GM18502 (cell line): ENCODE data around the gene HOXA1.

Experiments used
- ATAC-seq: cut with Tn5 transposase; IDR thresholded peaks from one replicate; pipeline ENCODE4 v1.9.1; 2021; ENCODE audit warnings: mild to moderate bottlenecking; ENCODE audit not compliant: unreplicated experiment, poor library complexity

HOXA1 gene

DNA sequence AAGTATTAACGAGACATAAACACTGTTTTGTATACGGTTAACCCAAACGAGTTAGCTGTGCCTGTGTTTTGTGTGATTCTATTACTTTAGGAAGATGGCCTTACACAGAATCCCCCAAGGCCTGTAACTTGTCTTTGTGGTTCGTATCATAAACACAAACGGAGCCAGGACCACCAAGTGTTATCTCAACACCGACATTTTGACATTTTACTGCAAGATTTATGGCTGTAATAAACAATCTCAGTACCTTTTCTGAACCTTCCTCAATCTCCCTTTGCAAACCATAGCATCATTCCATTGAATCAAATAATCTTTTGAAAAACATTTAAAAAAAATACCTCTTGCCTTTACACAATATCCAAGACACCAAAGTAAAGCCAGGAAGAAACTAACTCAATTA is 37.2 kb upstream of the HOXA1 start:
- ATAC-seq, result no peak

DNA sequence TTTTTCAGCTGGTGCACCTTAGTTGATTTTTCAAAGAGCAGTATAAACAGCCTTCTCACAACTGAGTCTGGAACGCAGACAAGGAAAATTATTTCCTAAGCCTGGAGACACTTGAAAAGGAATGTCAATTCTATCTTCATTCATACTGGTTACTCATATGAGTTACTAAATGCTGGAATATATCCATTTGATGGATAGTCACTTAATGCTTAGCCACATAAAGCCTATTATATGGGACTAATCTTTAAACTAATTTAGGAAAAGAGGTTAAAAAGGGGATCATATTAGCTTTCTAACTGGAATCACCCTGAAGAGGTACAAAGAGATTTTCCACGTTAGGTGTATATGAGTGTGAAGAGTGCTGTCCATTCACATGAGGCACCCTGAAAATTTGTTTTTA is 36.4 kb upstream of the HOXA1 start:
- no peak for ATAC-seq

DNA sequence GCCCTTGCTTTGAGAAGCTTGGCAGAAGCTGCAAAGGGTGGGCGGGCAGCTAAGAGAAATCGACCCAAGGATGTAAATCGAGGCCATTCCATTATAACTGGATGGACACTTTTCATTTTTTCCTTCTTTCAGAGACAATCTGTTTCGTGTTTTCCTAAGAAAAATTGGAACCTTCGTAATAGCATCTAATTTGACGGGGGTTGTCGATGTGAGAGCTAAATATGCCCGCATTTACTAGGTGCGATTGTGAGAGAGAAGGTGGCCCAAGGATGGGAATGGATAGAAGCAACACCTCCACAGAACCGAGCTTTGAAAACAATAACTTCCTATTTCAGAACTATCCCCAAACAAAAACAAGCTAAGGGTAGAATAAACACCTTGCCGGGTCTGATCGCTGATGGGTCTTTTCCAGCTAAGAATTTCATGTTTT is 35.6 kb upstream of the HOXA1 start:
- no peak for ATAC-seq

DNA sequence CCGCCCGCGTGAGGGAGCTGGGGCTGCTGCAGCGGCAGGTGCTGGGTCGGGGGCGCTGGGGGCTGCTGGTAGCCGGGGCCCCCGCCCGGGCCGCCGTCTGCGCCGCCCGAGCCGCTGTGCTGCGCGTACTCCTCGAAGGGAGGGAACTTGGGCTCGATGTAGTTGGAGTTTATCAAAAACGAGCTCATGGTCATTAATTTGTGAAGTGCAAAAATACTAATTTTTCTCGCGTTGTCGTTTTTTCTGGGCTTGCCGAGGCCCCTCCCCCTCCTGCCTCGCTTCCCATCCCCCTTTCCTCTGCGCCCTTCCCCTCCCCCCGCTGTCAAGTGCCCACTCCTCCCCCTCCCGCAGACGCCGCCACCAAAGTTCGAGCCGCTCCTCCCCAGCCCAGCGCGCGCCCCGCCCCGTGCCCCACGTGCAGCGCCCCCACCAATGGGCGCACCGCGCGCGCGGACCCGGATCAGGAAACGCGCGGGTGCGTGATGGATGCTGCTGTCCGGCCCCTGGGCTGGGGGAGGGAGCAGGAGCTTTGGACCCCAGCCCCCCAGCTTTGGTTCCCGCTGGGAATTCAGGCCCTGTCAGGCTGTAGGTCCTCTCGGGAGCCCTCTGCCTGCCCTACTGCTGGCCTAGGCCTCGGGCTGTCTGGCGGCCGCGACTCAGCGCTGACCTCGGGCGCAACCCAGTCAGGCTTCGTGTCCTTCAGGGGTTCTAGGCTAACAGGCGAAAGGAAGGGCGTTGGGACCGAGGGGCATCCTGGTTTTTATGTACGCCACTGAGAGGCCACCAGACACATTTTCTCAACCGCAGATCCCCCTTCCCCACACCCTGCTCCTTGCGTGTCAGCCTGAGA is 35.0 kb upstream of the HOXA1 start, which contains the start of gene HOXA4:
HOXA4 (minus strand) TSS at position 218 of the 850 bp plus-strand sequence; CDS start at position 194, 24 bp downstream.
- no peak for ATAC-seq

DNA sequence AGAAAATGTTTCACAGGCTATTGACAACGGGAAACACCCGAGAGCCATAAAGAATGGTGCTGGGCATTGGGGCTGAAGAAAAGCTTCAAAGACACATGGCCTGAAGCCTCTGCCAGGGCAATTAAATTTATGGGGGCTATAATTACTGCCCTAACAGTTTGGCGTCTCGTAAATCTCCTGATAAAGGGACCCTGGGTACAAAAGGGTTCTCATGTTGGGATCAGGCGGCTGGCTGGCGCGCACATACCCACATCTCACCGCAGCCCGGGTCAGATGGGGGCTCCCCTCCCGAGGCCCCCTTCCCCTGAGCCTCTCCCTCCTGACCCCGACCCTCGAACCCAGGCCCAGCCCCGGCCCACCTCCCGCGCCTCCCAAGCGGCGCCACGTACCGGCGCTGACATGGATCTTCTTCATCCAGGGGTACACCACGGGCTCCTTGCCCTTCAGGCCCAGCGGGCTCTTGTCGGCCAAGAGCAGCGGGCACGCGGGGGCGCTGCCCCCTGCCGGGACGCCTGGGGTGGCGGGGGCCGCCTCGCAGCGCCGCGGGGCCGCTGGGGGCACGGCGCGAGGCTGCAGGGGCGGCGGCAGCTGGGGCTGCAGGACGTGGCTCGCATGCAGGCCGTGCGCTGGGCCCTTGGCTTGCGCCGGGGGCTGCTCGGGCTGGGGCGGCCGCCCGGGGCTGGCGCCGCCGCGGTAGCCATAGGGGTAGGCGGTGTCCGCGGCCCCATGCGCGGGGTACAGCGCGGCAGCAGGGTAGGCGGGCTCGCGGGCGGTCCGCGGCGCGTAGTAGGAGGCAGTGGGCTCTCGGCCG is 34.1 kb upstream of the HOXA1 start:
- ATAC-seq, result no peak

DNA sequence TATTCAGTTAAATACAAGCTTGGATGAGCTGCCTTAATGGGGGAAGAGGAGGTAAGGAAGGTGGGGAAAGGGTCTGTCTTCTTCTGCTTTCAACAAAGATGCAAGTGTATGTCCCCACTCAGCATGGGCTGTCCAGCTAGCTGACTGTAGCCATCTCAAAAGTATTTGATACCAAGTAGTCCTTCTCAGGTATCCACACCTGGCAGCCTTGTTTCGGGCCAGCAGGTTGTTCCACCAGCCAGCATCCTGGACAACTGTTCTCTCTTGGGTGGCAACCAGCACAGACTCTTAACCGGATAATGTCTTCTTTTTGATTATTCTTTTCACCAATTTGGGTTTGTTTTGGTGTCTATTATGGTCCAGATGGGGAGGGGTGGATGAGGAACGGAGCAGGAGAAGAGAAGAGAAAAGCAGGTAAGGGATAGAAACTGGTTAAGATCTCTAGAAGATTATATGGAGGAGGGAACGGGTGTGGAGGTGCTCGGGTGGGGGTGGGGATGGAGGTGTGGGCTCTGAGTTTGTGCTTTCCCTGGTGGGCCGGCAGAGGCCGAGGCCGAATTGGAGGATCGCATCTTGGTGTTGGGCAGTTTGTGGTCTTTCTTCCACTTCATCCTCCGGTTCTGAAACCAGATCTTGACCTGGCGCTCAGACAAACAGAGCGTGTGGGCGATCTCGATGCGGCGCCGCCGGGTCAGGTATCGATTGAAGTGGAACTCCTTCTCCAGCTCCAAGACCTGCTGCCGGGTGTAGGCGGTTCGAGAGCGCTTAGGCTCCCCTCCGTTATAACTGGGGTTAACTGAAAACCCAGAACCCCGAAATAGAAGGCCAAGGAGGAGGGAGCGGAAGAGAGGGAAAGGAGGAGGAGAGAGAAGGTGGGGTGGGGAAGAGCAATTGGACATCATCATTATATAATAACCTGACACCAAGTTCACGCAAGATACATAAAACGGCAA is 33.3 kb upstream of the HOXA1 start:
- no peak for ATAC-seq

DNA sequence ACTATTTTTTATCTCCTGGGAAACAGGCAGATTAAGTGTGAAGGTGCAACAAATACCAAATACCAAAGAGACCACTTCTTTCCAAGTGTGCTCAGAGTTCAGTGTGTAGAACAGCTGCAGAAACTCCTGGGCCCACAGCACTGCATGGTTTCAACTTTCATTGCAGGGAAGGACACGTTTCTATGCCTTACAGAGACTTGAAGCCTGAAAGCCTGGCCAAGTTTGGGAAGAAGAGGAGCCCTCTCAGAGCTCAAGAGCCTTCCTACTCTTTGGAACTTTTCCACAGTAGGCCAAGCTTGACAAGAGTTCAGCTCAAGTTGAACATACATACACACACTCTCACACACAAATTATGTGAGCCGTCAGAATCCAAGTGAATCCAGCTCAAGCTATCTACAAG is 32.2 kb upstream of the HOXA1 start:
- no peak for ATAC-seq

DNA sequence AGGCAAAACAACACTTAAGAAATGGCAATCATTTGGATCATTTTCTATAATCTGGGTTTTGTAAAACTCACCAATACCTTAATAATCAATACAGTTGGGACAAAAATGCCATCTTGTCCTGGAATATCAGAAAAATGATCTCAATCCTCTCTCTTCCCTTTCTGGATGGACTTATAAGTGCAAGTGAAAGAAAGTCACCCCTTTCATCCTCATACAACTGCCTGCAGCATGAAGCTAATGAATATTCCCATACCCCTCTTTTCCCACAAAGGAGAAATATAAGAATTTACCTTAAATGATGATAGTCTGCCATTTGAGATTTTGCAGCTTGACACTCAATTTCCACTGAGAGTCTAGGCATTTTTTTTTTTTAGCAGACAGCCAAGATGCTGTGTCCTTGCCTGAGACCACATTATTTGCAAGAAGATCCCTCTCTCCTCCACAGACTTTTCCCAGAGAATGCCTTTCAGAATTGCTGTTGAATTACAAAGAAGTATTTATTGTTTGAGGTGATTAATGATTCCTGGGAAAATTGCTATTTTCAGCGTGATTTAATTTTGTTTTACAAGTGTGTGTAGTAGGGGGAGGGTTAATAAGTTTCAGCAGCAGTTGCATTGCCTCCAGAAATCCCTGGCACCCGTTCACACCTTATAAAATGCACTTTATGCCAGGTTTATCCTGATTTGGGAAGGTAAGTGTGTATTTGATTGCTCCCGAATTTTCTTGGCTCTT is 31.0 kb upstream of the HOXA1 start:
- ATAC-seq, result no peak

DNA sequence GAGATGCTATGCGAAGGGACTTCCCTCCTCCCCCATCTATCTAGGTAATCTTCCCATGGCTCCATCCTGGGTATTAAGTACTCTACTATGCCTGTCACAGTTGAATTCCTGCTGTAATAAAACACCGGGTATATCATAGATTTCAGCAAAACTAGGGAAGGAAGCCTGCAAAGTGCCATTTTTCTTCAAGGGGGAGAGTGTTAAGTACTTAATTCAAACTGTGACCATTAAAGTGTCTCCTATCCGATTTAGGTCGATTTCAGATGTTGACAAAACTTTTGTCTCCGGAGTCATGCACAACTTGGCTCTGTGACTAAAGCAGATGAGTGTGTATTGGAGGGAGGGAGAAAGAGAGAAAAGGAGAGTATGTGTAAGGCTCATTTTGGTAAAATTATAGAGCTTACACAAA is 30.2 kb upstream of the HOXA1 start:
- no peak for ATAC-seq

DNA sequence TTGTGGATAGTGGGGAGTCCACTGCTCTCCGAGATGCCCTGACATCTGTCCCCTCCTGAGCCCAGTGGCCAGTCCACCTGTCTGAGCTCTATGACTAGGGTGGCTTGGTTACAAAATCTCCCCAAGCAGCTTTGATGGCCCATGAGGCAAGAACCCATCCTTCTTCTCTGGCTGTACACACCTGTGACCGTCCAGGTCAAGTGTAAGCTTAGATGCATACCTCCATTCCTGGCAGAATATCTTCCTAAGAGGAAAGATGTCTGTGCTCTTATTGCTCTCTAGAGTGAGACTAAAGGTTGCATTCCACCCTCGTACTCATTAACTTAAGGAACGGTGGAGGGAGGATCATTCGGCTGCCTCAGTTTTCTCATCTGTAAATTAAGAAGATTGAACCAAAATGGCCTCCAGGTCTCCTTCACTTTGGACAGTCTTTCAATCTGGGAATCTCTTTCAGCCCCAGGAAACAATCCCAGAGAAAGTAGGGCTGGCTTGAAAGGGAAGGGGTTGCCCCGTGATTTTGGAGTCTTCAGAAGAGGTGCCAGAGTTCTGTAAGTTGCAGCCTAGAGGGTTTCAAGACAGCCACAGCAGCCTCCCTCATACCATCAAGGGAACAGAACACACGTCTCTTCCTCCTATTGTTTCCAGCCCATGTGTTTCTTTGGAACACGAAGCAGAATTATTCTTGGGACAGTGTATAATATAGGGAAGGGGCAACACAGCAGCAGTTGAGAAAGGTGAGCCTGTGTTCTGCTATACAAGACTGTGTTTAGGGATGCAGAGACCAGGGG is 29.3 kb upstream of the HOXA1 start:
- no peak for ATAC-seq

DNA sequence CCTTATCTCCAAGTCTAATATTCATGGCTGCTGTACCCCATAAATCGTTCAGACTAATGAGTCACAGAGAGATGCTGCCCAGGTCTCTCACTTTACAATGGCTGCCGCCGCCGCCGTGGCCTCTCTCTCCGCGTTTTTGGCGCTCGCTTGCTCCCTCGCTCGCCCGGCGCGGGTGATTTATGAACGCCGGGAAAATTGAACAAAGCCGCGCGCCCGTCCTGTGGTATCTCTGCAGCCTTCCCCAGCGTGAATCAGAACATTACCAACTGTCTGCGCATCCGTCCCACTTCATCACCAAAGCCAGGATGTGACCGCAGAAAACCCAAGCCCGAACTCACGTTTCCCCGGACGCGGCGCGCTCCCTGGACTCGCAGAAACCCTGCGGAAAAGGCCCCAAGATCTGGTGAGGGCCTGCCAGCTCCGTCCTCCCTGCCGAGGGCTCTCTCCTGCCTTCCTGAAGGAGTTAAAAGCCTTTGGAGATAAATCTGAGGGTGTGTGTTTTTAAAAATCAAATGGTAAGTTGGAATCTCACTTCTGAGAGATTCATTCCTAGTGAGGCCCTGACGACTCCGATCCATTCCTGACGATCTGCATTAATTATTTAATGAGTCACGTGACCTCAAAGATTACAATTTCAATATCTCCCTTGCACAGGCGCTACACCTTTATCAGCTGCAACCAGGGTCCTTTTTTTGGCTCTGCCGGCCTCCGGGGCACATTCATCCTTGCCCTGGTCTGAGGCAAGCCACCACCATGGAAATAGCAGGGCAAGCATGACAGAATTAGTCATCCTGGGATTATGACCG is 28.5 kb upstream of the HOXA1 start:
- no peak for ATAC-seq

DNA sequence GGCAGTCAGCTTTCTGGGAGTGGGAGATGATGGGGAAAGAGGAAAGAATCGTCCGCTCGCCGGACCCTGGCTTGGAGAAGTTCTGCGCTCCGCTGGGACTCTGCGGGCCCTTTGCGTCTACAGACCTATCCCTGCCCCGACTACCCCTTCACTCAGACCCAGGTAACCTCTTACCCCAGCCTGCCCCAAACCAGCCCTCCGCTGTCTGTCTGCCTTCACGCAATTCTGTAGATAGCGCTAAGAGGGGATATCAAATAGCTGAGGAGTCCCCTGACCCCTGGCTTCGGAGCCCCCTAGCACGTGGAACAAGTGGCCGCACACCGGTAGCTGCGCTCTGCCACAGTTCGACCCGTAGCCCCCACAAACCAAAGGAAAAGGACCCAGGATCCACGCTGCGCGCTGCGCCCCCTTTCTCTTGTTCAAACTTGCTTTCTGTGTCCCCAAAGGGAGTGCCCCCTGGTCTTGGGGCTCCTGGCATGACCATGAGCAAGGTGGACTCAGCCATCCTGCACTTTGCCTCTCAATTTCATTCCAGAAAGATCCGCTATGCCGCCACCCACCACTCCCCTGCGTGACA is 27.8 kb upstream of the HOXA1 start:
- no peak for ATAC-seq

DNA sequence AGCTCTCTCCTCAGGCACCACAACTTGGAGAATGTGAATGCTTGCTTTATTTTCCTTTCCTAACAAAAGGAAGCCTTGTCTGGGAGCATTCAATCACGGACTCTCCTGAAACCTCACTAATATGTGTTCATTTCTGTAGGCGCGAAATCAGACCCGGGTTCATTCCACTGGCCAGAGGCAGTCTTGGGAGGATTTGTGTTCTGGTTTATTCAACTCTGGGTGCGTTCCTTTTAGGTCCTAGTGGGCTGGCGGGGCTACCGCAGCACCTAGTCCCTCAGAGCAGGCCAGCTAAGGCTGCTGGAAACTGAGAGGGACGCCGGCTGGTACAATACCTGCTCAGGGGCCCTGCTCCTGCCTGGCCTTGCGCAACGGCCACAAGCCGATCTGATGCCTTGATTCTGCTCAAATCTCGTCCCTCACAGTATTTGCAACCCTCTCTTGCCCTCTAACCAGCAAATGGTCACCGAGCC is 27.2 kb upstream of the HOXA1 start:
- ATAC-seq, result no peak

DNA sequence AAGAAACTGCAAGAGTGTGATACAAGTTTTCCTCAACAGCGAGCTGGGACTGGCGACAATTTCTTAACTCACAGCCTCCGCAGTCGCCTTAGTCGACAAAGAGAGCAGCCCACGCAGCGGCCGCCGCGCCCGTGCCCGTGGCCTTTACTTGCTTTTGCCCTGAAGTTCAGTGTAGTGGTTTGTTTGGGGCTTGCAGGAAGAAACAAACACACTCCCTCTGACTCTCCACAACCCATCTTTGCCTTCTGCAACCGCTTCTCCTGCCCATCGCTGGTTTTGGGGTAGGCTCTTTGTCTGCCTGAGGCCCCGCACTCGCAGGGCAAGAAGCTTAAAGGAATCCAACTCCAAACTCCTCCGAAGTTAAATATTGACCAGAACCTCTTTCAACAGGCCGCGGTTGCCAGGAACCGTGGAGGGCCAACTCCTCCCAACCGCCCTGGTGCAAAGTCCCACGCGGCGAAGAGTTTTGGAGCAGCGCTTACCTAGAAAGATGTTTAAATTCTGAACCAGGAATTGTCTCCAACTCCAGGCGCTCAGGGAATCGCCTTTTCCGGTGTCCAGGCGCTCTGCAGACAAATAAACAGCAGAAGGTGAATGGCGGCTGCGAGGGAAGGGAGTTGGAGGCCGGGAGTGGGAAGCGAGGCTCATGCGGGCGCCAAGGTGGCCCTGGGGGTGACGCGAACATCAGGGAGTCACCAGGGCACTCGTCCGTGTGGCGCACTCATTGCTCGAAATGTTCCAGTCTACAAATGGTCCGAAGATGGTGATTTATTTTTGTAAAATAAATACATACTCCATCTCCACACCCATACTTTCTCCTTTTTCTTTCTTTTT is 26.5 kb upstream of the HOXA1 start:
- ATAC-seq, result no peak

DNA sequence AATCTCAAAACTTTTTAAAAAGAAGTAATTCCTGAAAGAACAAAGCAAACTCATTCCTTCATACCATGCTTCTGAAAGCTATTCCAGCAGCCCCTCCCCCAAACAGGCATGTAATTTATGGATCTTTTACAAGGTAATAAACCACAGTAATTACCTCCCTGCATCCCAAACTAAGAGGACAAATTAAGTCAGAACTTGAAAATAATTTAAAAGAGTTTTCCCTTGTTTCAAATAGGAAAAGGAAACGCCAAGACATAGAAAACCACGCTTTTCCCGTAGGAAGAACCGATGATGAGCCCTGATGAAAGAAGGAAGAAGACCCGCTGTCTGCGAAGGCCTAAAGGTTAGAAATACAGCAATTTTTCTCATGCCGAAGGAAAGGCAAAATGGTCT is 25.9 kb upstream of the HOXA1 start:
- ATAC-seq, result no peak

DNA sequence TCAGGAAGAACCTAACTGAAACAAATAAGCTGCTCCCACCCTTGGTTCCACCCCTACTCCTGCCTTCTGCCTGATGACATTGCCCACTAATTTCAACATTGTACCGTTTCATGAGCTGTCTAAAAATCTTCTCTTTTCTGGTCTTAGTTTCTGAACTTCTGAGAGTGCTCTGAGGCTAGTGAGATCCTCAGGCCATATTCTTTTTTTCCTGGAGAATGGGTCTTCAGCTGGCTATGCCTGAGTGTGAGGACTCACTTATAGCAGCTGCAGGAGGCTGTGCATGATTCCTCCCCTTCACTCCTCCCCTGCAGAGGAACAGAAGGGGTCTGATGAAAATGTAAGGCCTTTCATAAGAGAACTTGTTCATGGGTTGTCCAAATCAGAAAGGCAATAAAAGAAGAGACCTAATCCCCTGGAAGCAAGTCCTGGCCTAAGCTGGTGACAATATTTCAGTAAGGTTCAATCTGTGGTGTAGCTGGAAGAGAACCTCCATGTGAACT is 23.7 kb upstream of the HOXA1 start:
- ATAC-seq, result no peak

DNA sequence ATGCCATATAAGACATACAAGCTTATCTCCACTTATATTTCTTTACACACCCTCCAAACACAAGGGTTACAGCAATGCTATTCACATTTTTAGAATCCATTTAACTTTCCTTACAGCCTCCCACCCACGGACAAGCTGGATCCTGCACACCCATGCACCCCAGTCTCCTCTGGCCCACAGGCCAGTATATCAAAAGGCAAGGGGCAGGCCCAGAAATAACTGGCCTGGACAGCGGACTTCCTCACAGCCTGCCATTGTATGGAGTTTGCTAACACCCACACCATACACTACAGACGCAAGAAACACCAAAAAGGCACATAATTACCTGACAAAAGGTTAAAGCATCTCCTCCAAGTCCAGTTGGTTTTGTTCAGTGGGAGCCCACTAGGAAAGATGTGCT is 22.8 kb upstream of the HOXA1 start:
- no peak for ATAC-seq
